Fibroblast of the conjunctiva (primary cell): ENCODE results near the gene PRKACA.

Source experiments
- DNase-seq: peaks from one replicate; pipeline ENCODE4 v3.0.0-alpha.2; 2010; ENCODE audit warnings: low read depth

The PRKACA gene

GRCh38 chr19:14117668-14118164, at the start of gene PRKACA:
TSS of gene PRKACA (minus strand) at chr19:14117762. CDS start at chr19:14117547, 215 bp downstream.
- DNase-seq: peak; percentile 98

- no peak for DNase-seq
These were observed 49.5 kb upstream of the PRKACA start for GRCh38 chr19:14166999-14167575.

GRCh38 chr19:14165990-14166830, 48.6 kb upstream of the PRKACA start:
- no peak for DNase-seq

- no peak for DNase-seq
These were observed 47.3 kb upstream of the PRKACA start for GRCh38 chr19:14164724-14165493.

- no peak for DNase-seq
These were observed 46.5 kb upstream of the PRKACA start for GRCh38 chr19:14164082-14164481.

GRCh38 chr19:14162871-14163297, 45.3 kb upstream of the PRKACA start:
- DNase-seq: no peak

- DNase-seq: no peak
These were observed 43.7 kb upstream of the PRKACA start for GRCh38 chr19:14161305-14161704.

GRCh38 chr19:14160017-14160703, 42.6 kb upstream of the PRKACA start:
- DNase-seq: no peak

GRCh38 chr19:14159059-14159458, 41.5 kb upstream of the PRKACA start:
- DNase-seq: no peak

GRCh38 chr19:14158276-14159023, 40.9 kb upstream of the PRKACA start:
- no peak for DNase-seq

GRCh38 chr19:14156971-14157717, 39.6 kb upstream of the PRKACA start:
- DNase-seq: no peak

- DNase-seq: no peak
These were observed 38.6 kb upstream of the PRKACA start for GRCh38 chr19:14156122-14156521.

- DNase-seq: no peak
These were observed 37.8 kb upstream of the PRKACA start for GRCh38 chr19:14155371-14155770.

GRCh38 chr19:14152713-14153112, 35.2 kb upstream of the PRKACA start:
- no peak for DNase-seq

GRCh38 chr19:14150770-14151661, 33.5 kb upstream of the PRKACA start:
- no peak for DNase-seq

GRCh38 chr19:14150041-14150769, 32.6 kb upstream of the PRKACA start:
- no peak for DNase-seq

- no peak for DNase-seq
These were observed 32.0 kb upstream of the PRKACA start for GRCh38 chr19:14149509-14149994.

GRCh38 chr19:14148751-14149410, 31.3 kb upstream of the PRKACA start:
- DNase-seq: no peak
